ENCODE data around the gene HEATR9. TPM values are rescaled to one million over a fixed set of nuclear protein-coding genes. Genes with fewer than 3 reads are reported as not detected.

The HEATR9 gene
- total RNA-seq, 1 donor from 2014 or later = not detected

GRCh38 chr17:35909408-35909807 is 40.7 kb upstream of the HEATR9 start:
- H2AFZ ChIP-seq (replicated peaks) = no peak overlapping the region
- H3K9me3 Mint-ChIP-seq = peaks cover 8% of the 10 kb centered on the region
- no peak overlapping the region for H3K4me3 Mint-ChIP-seq
- H3K4me1 Mint-ChIP-seq = no peaks in the 10 kb centered on the region
- no peaks in the 10 kb centered on the region for H3K9me3 ChIP-seq (ENCODE audit: low read depth)
- TF ChIP-seq CTCF (IDR thresholded peaks at IDR 0.05) = no peak
- TF ChIP-seq EZH2 (IDR thresholded peaks at IDR 0.05) = no peak
- TF ChIP-seq EZH2phosphoT487 (IDR thresholded peaks at IDR 0.05) = no peak
- H3K79me2 ChIP-seq (ENCODE audit: low read depth) = no peaks in the 10 kb centered on the region
- peaks cover 4% of the 10 kb centered on the region for H3K27me3 Mint-ChIP-seq (ENCODE audit: insufficient read depth, low read depth)
- no peak overlapping the region for H3K4me2 ChIP-seq
- H3K36me3 Mint-ChIP-seq = no peaks in the 10 kb centered on the region
- H3K27me3 ChIP-seq = no peaks in the 10 kb centered on the region
- no peak overlapping the region for H3K9ac ChIP-seq
- no peaks in the 10 kb centered on the region for H3K36me3 ChIP-seq
- H3F3A ChIP-seq (ENCODE audit: low read depth) = no peaks in the 10 kb centered on the region
- H3K27ac Mint-ChIP-seq = no peak overlapping the region
- no peaks in the 10 kb centered on the region for H3K4me1 ChIP-seq
- DNase-seq (ENCODE audit: low spot score) = no peak
- no peaks in the 10 kb centered on the region for H4K20me1 ChIP-seq (ENCODE audit: low read depth)
- H3K4me3 ChIP-seq = no peak overlapping the region
- H3K27ac ChIP-seq = no peak overlapping the region

- H3K9me3 ChIP-seq (ENCODE audit: low read depth) = no peaks in the 10 kb centered on the region
- H2AFZ ChIP-seq (replicated peaks) = no peak overlapping the region
- H3K9me3 Mint-ChIP-seq = no peaks in the 10 kb centered on the region
- DNase-seq (ENCODE audit: low spot score) = no peak
- no peaks in the 10 kb centered on the region for H4K20me1 ChIP-seq (ENCODE audit: low read depth)
- H3K27me3 ChIP-seq = no peaks in the 10 kb centered on the region
- no peak overlapping the region for H3K4me3 ChIP-seq
- no peaks in the 10 kb centered on the region for H3K36me3 Mint-ChIP-seq
- TF ChIP-seq EZH2 (IDR thresholded peaks at IDR 0.05) = no peak
- TF ChIP-seq EZH2phosphoT487 (IDR thresholded peaks at IDR 0.05) = no peak
- TF ChIP-seq CTCF (IDR thresholded peaks at IDR 0.05) = no peak
- H3K79me2 ChIP-seq (ENCODE audit: low read depth) = no peaks in the 10 kb centered on the region
- H3K4me1 ChIP-seq = no peaks in the 10 kb centered on the region
- H3K9ac ChIP-seq = no peak overlapping the region
- peaks cover 4% of the 10 kb centered on the region for H3K27me3 Mint-ChIP-seq (ENCODE audit: insufficient read depth, low read depth)
- no peak overlapping the region for H3K27ac ChIP-seq
- H3K27ac Mint-ChIP-seq = no peak overlapping the region
- no peaks in the 10 kb centered on the region for H3K36me3 ChIP-seq
- no peak overlapping the region for H3K4me3 Mint-ChIP-seq
- H3K4me2 ChIP-seq = no peak overlapping the region
- no peaks in the 10 kb centered on the region for H3K4me1 Mint-ChIP-seq
- H3F3A ChIP-seq (ENCODE audit: low read depth) = no peaks in the 10 kb centered on the region
These were observed 39.0 kb upstream of the HEATR9 start for GRCh38 chr17:35907691-35908090.

GRCh38 chr17:35906926-35907637 is 38.4 kb upstream of the HEATR9 start:
- Mint-ChIP-seq H3K36me3 (no peaks in the 10 kb centered on the region), H3K4me1 (no peaks in the 10 kb centered on the region), H3K27ac (no peak overlapping the region), H3K27me3 (ENCODE audit: insufficient read depth, low read depth) (peaks cover 4% of the 10 kb centered on the region), H3K9me3 (no peaks in the 10 kb centered on the region), H3K4me3 (no peak overlapping the region)
- H3K36me3 ChIP-seq = no peaks in the 10 kb centered on the region
- H3K9ac ChIP-seq = no peak overlapping the region
- H2AFZ ChIP-seq (replicated peaks) = no peak overlapping the region
- no peak overlapping the region for H3K27ac ChIP-seq
- H4K20me1 ChIP-seq (ENCODE audit: low read depth) = no peaks in the 10 kb centered on the region
- TF ChIP-seq EZH2 (IDR thresholded peaks at IDR 0.05) (no peak), EZH2phosphoT487 (IDR thresholded peaks at IDR 0.05) (no peak), CTCF (IDR thresholded peaks at IDR 0.05) (no peak)
- no peaks in the 10 kb centered on the region for H3K79me2 ChIP-seq (ENCODE audit: low read depth)
- no peaks in the 10 kb centered on the region for H3K9me3 ChIP-seq (ENCODE audit: low read depth)
- no peak overlapping the region for H3K4me2 ChIP-seq
- H3K4me3 ChIP-seq = no peak overlapping the region
- H3K27me3 ChIP-seq = no peaks in the 10 kb centered on the region
- no peak for DNase-seq (ENCODE audit: low spot score)
- H3F3A ChIP-seq (ENCODE audit: low read depth) = no peaks in the 10 kb centered on the region
- H3K4me1 ChIP-seq = no peaks in the 10 kb centered on the region

Data from neural progenitor cell (in vitro differentiated cells).